Mammary epithelial cell (primary cell): ENCODE results near the gene ALOX12.

ENCODE experiments used
- EZH2 ChIP-seq: IDR thresholded peaks from 2 replicates; pipeline ENCODE4 v1.6.1; 2012; ENCODE audit warnings: low read length, inconsistent platforms, borderline replicate concordance
- TF ChIP-seq, protein P1 (sequence below), 2 donors: IDR thresholded peaks in 1 of 2; conservative IDR thresholded peaks in 1 of 2; 2 replicates each; pipeline ENCODE4 v1.5.1; 2011 to 2012; ENCODE audit warnings: inconsistent platforms in 2 of 2, low read length in 2 of 2, mild to moderate bottlenecking in 2 of 2, control low read depth in 1 of 2, low read depth in 1 of 2; ENCODE audit not compliant: insufficient read depth in 1 of 2; ENCODE audit errors: extremely low read depth in 1 of 2

DNA sequence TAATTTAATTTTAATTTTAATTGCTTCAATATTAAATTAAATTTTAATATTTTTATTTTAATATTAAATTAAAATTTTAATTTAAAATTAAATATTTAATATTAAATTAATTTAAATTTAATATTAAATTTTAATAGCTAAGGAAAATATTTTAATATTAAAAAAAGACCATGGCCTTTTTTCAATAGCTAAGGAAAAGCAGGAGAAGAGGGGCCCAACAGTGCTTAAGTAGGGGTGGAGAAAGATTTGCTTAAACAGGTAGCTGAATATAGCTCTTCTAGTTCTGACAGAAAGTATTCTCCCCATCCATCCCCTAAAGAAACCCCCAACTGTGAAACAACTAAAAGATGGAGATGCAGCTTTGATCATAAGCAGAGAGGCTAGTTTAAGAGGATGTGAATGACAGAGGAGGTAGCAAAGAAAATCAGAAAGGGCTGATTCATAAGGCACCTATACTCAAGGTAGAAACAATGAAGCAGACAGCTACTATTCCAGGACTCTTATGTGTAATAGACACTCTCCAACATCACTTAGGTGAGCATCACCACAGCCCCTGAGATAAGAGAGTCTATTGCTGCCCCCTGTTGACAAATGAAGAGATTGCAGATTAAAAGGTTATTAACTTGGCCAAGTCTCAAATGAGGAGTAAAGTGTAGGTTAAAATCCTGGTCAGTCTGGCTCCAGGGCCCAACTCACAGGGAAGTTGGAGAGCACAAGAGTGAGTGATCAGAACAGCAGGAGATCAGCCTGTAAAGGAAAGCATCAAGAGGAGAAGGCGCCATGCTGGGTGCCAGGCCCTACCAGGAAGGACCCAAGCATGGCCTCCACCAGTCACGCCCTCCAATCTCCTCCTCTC lies 8.8 kb downstream of the ALOX12 start:
- TF ChIP-seq, protein P1, sequence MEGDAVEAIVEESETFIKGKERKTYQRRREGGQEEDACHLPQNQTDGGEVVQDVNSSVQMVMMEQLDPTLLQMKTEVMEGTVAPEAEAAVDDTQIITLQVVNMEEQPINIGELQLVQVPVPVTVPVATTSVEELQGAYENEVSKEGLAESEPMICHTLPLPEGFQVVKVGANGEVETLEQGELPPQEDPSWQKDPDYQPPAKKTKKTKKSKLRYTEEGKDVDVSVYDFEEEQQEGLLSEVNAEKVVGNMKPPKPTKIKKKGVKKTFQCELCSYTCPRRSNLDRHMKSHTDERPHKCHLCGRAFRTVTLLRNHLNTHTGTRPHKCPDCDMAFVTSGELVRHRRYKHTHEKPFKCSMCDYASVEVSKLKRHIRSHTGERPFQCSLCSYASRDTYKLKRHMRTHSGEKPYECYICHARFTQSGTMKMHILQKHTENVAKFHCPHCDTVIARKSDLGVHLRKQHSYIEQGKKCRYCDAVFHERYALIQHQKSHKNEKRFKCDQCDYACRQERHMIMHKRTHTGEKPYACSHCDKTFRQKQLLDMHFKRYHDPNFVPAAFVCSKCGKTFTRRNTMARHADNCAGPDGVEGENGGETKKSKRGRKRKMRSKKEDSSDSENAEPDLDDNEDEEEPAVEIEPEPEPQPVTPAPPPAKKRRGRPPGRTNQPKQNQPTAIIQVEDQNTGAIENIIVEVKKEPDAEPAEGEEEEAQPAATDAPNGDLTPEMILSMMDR (conservative IDR thresholded peaks at IDR 0.05 in 1 of 2, IDR thresholded peaks at IDR 0.05 in 1 of 2; ENCODE audit: extremely low read depth in 1 of 2, insufficient read depth in 1 of 2, low read depth in 1 of 2, low read length in 2 of 2), result peak; percentile 66 to 69
- TF ChIP-seq EZH2, result no peak
